Neural progenitor cell (in vitro differentiated cells): ENCODE results near the gene RFPL3. TPM values are rescaled to one million over a fixed set of nuclear protein-coding genes. Genes with fewer than 3 reads are reported as not detected.

ENCODE experiments used
- DNase-seq: peaks from one replicate; pipeline ENCODE4 v3.0.0-alpha.2; 2016; ENCODE audit warnings: low spot score
- H2AFZ ChIP-seq: fragments of 200-600 bp; sonication (generic); replicated peaks from 2 replicates; pipeline ENCODE4 v1.6.1; 2016; ENCODE audit warnings: antibody characterized with exemption
- H3F3A ChIP-seq: fragments of 200-600 bp; sonication (generic); 2 replicates; pipeline ENCODE4 v1.6.1; 2016; ENCODE audit warnings: antibody characterized with exemption, low read depth
- H3K27ac ChIP-seq: fragments of 200-600 bp; sonication (generic); 2 replicates; pipeline ENCODE4 v1.5.1; 2016; ENCODE audit warnings: mild to moderate bottlenecking
- H3K27me3 ChIP-seq: fragments of 200-600 bp; sonication (generic); 2 replicates; pipeline ENCODE4 v1.6.1; 2016; ENCODE audit warnings: mild to moderate bottlenecking, moderate library complexity
- H3K36me3 ChIP-seq: fragments of 200-600 bp; sonication (generic); 2 replicates; pipeline ENCODE4 v1.5.1; 2016
- H3K4me1 ChIP-seq: fragments of 200-600 bp; sonication (generic); 2 replicates; pipeline ENCODE4 v1.6.1; 2016; ENCODE audit warnings: mixed run types
- H3K4me2 ChIP-seq: fragments of 200-600 bp; sonication (generic); 2 replicates; pipeline ENCODE4 v1.6.1; 2016
- H3K4me3 ChIP-seq: fragments of 200-600 bp; sonication (generic); 2 replicates; pipeline ENCODE4 v1.5.1; 2016
- H3K79me2 ChIP-seq: fragments of 200-600 bp; sonication (generic); 2 replicates; pipeline ENCODE4 v1.6.1; 2016; ENCODE audit warnings: low read depth
- H3K9ac ChIP-seq: fragments of 200-600 bp; sonication (generic); 2 replicates; pipeline ENCODE4 v1.6.1; 2016
- H3K9me3 ChIP-seq: fragments of 200-600 bp; sonication (generic); 2 replicates; pipeline ENCODE4 v1.5.1; 2016; ENCODE audit warnings: low read depth
- H4K20me1 ChIP-seq: fragments of 200-600 bp; sonication (generic); 2 replicates; pipeline ENCODE4 v1.6.1; 2016; ENCODE audit warnings: low read depth
- H3K27ac Mint-ChIP-seq: 3 replicates; pipeline ENCODE4 v1.8.0; 2021; ENCODE audit warnings: mixed read lengths
- H3K27me3 Mint-ChIP-seq: 2 replicates; pipeline ENCODE4 v1.8.0; 2022; ENCODE audit warnings: low read depth, mild to moderate bottlenecking, inconsistent platforms, moderate library complexity, mixed read lengths; ENCODE audit not compliant: insufficient read depth
- H3K36me3 Mint-ChIP-seq: 3 replicates; pipeline ENCODE4 v1.8.0; 2021; ENCODE audit warnings: mixed read lengths
- H3K4me1 Mint-ChIP-seq: 3 replicates; pipeline ENCODE4 v1.8.0; 2021; ENCODE audit warnings: mixed read lengths
- H3K4me3 Mint-ChIP-seq: 3 replicates; pipeline ENCODE4 v1.8.0; 2021; ENCODE audit warnings: mild to moderate bottlenecking, moderate library complexity, mixed read lengths
- H3K9me3 Mint-ChIP-seq: 3 replicates; pipeline ENCODE4 v1.8.0; 2020; ENCODE audit warnings: mixed read lengths
- CTCF ChIP-seq: fragments of 200-600 bp; sonication (generic); IDR thresholded peaks from 2 replicates; pipeline ENCODE4 v1.5.1; 2017; ENCODE audit warnings: antibody characterized with exemption, mild to moderate bottlenecking
- EZH2 ChIP-seq: fragments of 200-600 bp; sonication (generic); IDR thresholded peaks from 2 replicates; pipeline ENCODE4 v1.6.1; 2017; ENCODE audit warnings: antibody characterized with exemption, mild to moderate bottlenecking, moderate library complexity
- EZH2phosphoT487 ChIP-seq: fragments of 200-600 bp; sonication (generic); IDR thresholded peaks from 2 replicates; pipeline ENCODE4 v1.6.1; 2017; ENCODE audit warnings: antibody characterized with exemption
- total RNA-seq: library from RNA; depleted of rRNA; stranded (reverse); fragments of >200 nt; gene quantifications from 2 replicates; pipeline ENCODE4 v1.2.3, GENCODE V29; 2015; ENCODE audit warnings: low replicate concordance

RFPL3 gene
- total RNA-seq, 1 donor from 2014 or later = not detected

GRCh38 chr22:32361257-32361656 is 3.6 kb downstream of the RFPL3 start:
- peaks cover 1% of the 10 kb centered on the region for H3K36me3 Mint-ChIP-seq
- Histone ChIP-seq H3K4me3 (no peak overlapping the region), H3F3A (no peaks in the 10 kb centered on the region), H4K20me1 (no peaks in the 10 kb centered on the region), H3K9me3 (no peaks in the 10 kb centered on the region), H3K27me3 (peaks cover 7% of the 10 kb centered on the region), H3K9ac (no peak overlapping the region), H2AFZ (no peak overlapping the region), H3K4me1 (no peaks in the 10 kb centered on the region), H3K36me3 (no peaks in the 10 kb centered on the region), H3K27ac (no peak overlapping the region), H3K4me2 (no peak overlapping the region), H3K79me2 (no peaks in the 10 kb centered on the region)
- DNase-seq = no peak
- H3K4me1 Mint-ChIP-seq = peaks cover 27% of the 10 kb centered on the region
- TF ChIP-seq CTCF (no peak), EZH2phosphoT487 (no peak), EZH2 (no peak)
- H3K27me3 Mint-ChIP-seq = peaks cover 5% of the 10 kb centered on the region
- no peak overlapping the region for H3K4me3 Mint-ChIP-seq
- no peaks in the 10 kb centered on the region for H3K9me3 Mint-ChIP-seq
- no peak overlapping the region for H3K27ac Mint-ChIP-seq

GRCh38 chr22:32364210-32364609 is 6.5 kb downstream of the RFPL3 start:
- Mint-ChIP-seq H3K27ac (no peak overlapping the region), H3K9me3 (peaks cover 2% of the 10 kb centered on the region), H3K36me3 (peaks cover 1% of the 10 kb centered on the region), H3K4me3 (no peak overlapping the region), H3K27me3 (peaks cover 2% of the 10 kb centered on the region), H3K4me1 (peaks cover 21% of the 10 kb centered on the region)
- Histone ChIP-seq H3K9me3 (no peaks in the 10 kb centered on the region), H3K4me1 (no peaks in the 10 kb centered on the region), H3K36me3 (no peaks in the 10 kb centered on the region), H3K27ac (no peak overlapping the region), H3K4me2 (no peak overlapping the region), H2AFZ (no peak overlapping the region), H3K27me3 (peaks cover 7% of the 10 kb centered on the region), H3K9ac (no peak overlapping the region), H4K20me1 (no peaks in the 10 kb centered on the region), H3K79me2 (no peaks in the 10 kb centered on the region), H3F3A (no peaks in the 10 kb centered on the region), H3K4me3 (no peak overlapping the region)
- TF ChIP-seq EZH2 (no peak), EZH2phosphoT487 (no peak), CTCF (no peak)
- no peak for DNase-seq

GRCh38 chr22:32375678-32376450 is 18.2 kb downstream of the RFPL3 start:
- DNase-seq = no peak
- H3K27me3 Mint-ChIP-seq = peaks cover 2% of the 10 kb centered on the region
- no peaks in the 10 kb centered on the region for H4K20me1 ChIP-seq
- no peaks in the 10 kb centered on the region for H3K79me2 ChIP-seq
- TF ChIP-seq EZH2 (no peak), EZH2phosphoT487 (no peak), CTCF (no peak)
- peaks cover 19% of the 10 kb centered on the region for H3K4me1 Mint-ChIP-seq
- no peaks in the 10 kb centered on the region for H3K36me3 ChIP-seq
- no peak overlapping the region for H3K4me2 ChIP-seq
- H3K36me3 Mint-ChIP-seq = no peaks in the 10 kb centered on the region
- H3K9me3 Mint-ChIP-seq = no peaks in the 10 kb centered on the region
- no peaks in the 10 kb centered on the region for H3K27me3 ChIP-seq
- H3K4me3 ChIP-seq = no peak overlapping the region
- H3K9me3 ChIP-seq = no peaks in the 10 kb centered on the region
- H3F3A ChIP-seq = no peaks in the 10 kb centered on the region
- H3K4me1 ChIP-seq = peaks cover 11% of the 10 kb centered on the region
- H2AFZ ChIP-seq = no peak overlapping the region
- H3K4me3 Mint-ChIP-seq = no peak overlapping the region
- H3K27ac ChIP-seq = no peak overlapping the region
- H3K9ac ChIP-seq = no peak overlapping the region
- peak overlapping the region; percentile 13 for H3K27ac Mint-ChIP-seq
